Esophagus squamous epithelium (tissue), 5 donors: Measurements from ENCODE around the gene COG5. TPM values are rescaled to one million over a fixed set of nuclear protein-coding genes. Genes with fewer than 3 reads are reported as not detected.
"Not testable (repeated sequence)": the region's sequence is repeated elsewhere in the genome, so short reads cannot be mapped to it uniquely, and the experiment has no call there.

Experiments used
- DNase-seq: peaks from one replicate; lab custom pipeline; 2025; lab: John Stamatoyannopoulos, UW
- H3K27ac ChIP-seq, 4 donors: fragments of 200-600 bp; sonication (generic); one replicate each; pipeline ENCODE4 v1.5.1; 2016 to 2019; ENCODE audit warnings: mild to moderate bottlenecking in 1 of 4
- H3K27me3 ChIP-seq, 4 donors: fragments of 200-600 bp; sonication (generic); 1 replicate in 3 of 4; 2 replicates in 1 of 4; pipeline versions ENCODE4 v1.5.1 to v1.6.0; 2017 to 2021; ENCODE audit warnings: antibody characterized with exemption in 1 of 4
- H3K36me3 ChIP-seq, 3 donors: fragments of 200-600 bp; sonication (generic); one replicate each; pipeline ENCODE4 v1.5.1; 2016 to 2019
- H3K4me1 ChIP-seq, 3 donors: fragments of 200-600 bp; sonication (generic); one replicate each; pipeline ENCODE4 v1.5.1; 2017 to 2019
- H3K4me3 ChIP-seq, 4 donors: fragments of 200-600 bp; sonication (generic); 1 replicate in 3 of 4; 2 replicates in 1 of 4; pipeline ENCODE4 v1.5.1; 2016 to 2019; ENCODE audit warnings: mild to moderate bottlenecking in 2 of 4, moderate library complexity in 1 of 4
- H3K9me3 ChIP-seq, 3 donors: fragments of 200-600 bp; sonication (generic); one replicate each; pipeline ENCODE4 v1.5.1; 2016 to 2019
- CTCF ChIP-seq, 6 experiments: fragments of 450-650 bp in 4 of 6; fragments of 200-600 bp in 2 of 6; sonication (generic) in 2 of 6; IDR thresholded peaks; one replicate each; pipeline ENCODE4 v1.5.1; 2016 to 2019; ENCODE audit warnings: antibody characterized with exemption in 6 of 6, mild to moderate bottlenecking in 4 of 6, moderate library complexity in 4 of 6
- POLR2A ChIP-seq, 4 donors: fragments of 450-650 bp; IDR thresholded peaks; one replicate each; pipeline ENCODE4 v1.6.1; 2017; ENCODE audit warnings: antibody characterized with exemption in 4 of 4, mild to moderate bottlenecking in 4 of 4, moderate library complexity in 3 of 4
- WGBS, 2 donors: methylation state at CpG; one replicate each; pipeline ENCODE4 v1.1.5; 2018; 5-methylcytosine and 5-hydroxymethylcytosine counted together
- intact Hi-C: fragments of 100-400 bp; cut with DNase I; formaldehyde crosslinking; loops from one replicate; pipeline ENCODE4 v1.15.0; 2022
- total RNA-seq, 4 donors: library from RNA; depleted of rRNA; stranded (reverse); fragments of >200 nt; gene quantifications; one replicate each; pipeline ENCODE4 v1.1.0, GENCODE V29; 2016
- donor health status: DM: yes; HTN: yes; CAD: no.

Gene COG5
- total RNA-seq, 4 donors from 2014 or later = 24.4 to 30.0 (median 27.2) TPM

- TF ChIP-seq CTCF (IDR thresholded peaks at IDR 0.05) = no peak
- Histone ChIP-seq H3K27ac (no peak overlapping the region), H3K4me3 (no peak overlapping the region), H3K27me3 (no peaks in the 10 kb centered on the region), H3K9me3 (peaks cover 0 to 13% (median 8%) of the 10 kb centered on the region in 3 donors), H3K4me1 (peaks cover 0 to 20% (median 0%) of the 10 kb centered on the region in 3 donors), H3K36me3 (peaks cover 0 to 74% (median 0%) of the 10 kb centered on the region in 3 donors)
- 60 to 100% methylated on average over 1 of the region's 5 CpGs for WGBS, 2 donors
- no peak for DNase-seq
- intact Hi-C loops = no loop called here
These were observed 20.3 kb downstream of the COG5 start for GRCh38 chr7:107543338-107543993.

GRCh38 chr7:107538001-107538400 is 25.7 kb downstream of the COG5 start:
- H3K36me3 ChIP-seq = peaks cover 0 to 35% (median 0%) of the 10 kb centered on the region in 3 donors
- no peak for DNase-seq
- no peak for TF ChIP-seq CTCF (IDR thresholded peaks at IDR 0.05)
- no peak for TF ChIP-seq POLR2A (IDR thresholded peaks at IDR 0.05)
- intact Hi-C loops = no loop called here
- H3K4me3 ChIP-seq = no peak overlapping the region
- peak overlapping the region in 1 of 4 donors; percentile 34 for H3K27ac ChIP-seq
- peaks cover 0 to 33% (median 0%) of the 10 kb centered on the region in 3 donors for H3K4me1 ChIP-seq
- no peaks in the 10 kb centered on the region for H3K27me3 ChIP-seq
- H3K9me3 ChIP-seq = no peaks in the 10 kb centered on the region
- 18 to 40% methylated on average over 2 of the region's 2 CpGs for WGBS, 2 donors

GRCh38 chr7:107537228-107537627 is 26.5 kb downstream of the COG5 start:
- H3K36me3 ChIP-seq = peaks cover 0 to 29% (median 0%) of the 10 kb centered on the region in 3 donors
- H3K9me3 ChIP-seq, DNase-seq, H3K27me3 ChIP-seq, H3K4me3 ChIP-seq, intact Hi-C loops: not testable (repeated sequence)
- WGBS, 2 donors = 80 to 94% methylated on average over 4 of the region's 4 CpGs
- peak overlapping the region in 1 of 4 donors; percentile 34 for H3K27ac ChIP-seq
- peaks cover 0 to 36% (median 0%) of the 10 kb centered on the region in 3 donors for H3K4me1 ChIP-seq

GRCh38 chr7:107534139-107534538 is 29.6 kb downstream of the COG5 start:
- peaks cover 0 to 14% (median 0%) of the 10 kb centered on the region in 3 donors for H3K36me3 ChIP-seq
- no peak overlapping the region for H3K4me3 ChIP-seq
- intact Hi-C loops = no loop called here
- H3K27ac ChIP-seq = no peak overlapping the region
- no peak for TF ChIP-seq CTCF (IDR thresholded peaks at IDR 0.05)
- TF ChIP-seq POLR2A (IDR thresholded peaks at IDR 0.05) = no peak
- H3K9me3 ChIP-seq = no peaks in the 10 kb centered on the region
- H3K4me1 ChIP-seq = peaks cover 0 to 23% (median 0%) of the 10 kb centered on the region in 3 donors
- DNase-seq = no peak
- no peaks in the 10 kb centered on the region for H3K27me3 ChIP-seq

- Histone ChIP-seq H3K27me3 (no peaks in the 10 kb centered on the region), H3K36me3 (peaks cover 0 to 23% (median 0%) of the 10 kb centered on the region in 3 donors)
- no peak for TF ChIP-seq POLR2A (IDR thresholded peaks at IDR 0.05)
- no peak for TF ChIP-seq CTCF (IDR thresholded peaks at IDR 0.05)
These were observed 33.0 kb downstream of the COG5 start for GRCh38 chr7:107530751-107531150.

More at GRCh38 chr7:107530751-107531150, 33.0 kb downstream of the COG5 start:
- Histone ChIP-seq H3K9me3 (no peaks in the 10 kb centered on the region), H3K4me3 (no peak overlapping the region), H3K27ac (no peak overlapping the region), H3K4me1 (peaks cover 0 to 5% (median 0%) of the 10 kb centered on the region in 3 donors)
- intact Hi-C loops = no loop called here
- no peak for DNase-seq
